Activated T-helper 1 cell treated with Interleukin-2 at 50 U/mL for 16 hours (primary cell): ENCODE results near the gene RET.

Source experiments
- DNase-seq: peaks from one replicate; pipeline ENCODE4 v3.0.0-alpha.2; 2020; ENCODE audit warnings: low read depth

The RET gene

GRCh38 chr10:43076876-43077420 lies at the start of gene RET:
RET (plus strand) TSS chr10:43077069; CDS start chr10:43077259, 190 bp downstream.
- DNase-seq, result no peak

DNA sequence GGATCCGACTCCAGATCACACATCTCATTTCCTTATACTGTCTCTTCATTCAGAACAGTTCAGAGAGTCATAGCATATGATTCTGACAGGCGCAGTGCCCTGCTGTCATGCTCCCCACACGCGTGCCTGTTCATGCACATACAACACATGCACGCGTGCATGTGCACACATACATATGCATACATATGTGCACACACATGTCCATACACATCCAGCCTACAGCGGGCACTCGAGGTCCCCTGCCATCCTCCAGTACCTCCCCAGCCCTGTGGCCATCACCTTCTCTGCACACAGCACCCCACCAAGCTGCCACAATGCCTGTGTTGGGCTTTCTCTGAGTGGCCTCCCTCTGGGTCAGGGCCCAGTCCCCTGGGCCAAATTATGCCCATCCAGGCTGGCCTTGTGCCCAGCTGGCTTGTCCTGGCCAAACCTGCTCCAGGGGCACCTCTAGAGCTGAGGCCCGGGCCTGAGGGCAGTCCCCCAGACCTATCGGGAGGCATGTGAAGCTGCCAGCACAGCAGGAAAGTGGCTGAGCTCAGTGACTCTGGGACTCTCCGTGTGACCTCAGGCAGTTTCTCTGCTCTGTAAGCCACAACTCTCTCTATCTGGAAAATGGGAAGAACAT lies 49.4 kb upstream of the RET start:
- no peak for DNase-seq

DNA sequence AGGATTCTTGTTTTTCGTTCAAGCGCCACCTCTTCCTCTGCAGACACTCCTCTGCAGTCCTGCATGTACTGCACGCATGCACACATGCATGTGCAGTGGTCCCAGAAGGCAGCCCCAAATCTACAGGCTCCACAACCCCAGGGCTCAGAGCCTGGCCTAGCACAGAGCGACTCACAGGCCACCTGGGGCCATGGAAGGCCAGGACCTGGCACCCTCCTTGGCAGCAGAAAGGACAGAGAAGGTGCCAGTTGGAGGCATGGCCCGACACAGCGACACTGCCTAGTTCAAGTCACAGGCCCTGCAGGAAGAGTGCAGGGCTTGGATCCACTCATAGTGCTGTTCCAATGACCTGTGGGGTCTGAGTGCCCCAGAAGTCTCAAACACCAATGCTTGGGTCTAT lies 48.7 kb upstream of the RET start:
- DNase-seq, result no peak

GRCh38 chr10:43029043-43029442 lies 47.8 kb upstream of the RET start:
- no peak for DNase-seq

- DNase-seq, result no peak
These were observed 44.3 kb upstream of the RET start for GRCh38 chr10:43032613-43033012.

GRCh38 chr10:43035800-43036199 lies 41.1 kb upstream of the RET start:
- DNase-seq, result no peak

- DNase-seq, result no peak
These were observed 40.1 kb upstream of the RET start for GRCh38 chr10:43036481-43037428.

GRCh38 chr10:43037440-43037839 lies 39.4 kb upstream of the RET start:
- DNase-seq, result no peak

DNA sequence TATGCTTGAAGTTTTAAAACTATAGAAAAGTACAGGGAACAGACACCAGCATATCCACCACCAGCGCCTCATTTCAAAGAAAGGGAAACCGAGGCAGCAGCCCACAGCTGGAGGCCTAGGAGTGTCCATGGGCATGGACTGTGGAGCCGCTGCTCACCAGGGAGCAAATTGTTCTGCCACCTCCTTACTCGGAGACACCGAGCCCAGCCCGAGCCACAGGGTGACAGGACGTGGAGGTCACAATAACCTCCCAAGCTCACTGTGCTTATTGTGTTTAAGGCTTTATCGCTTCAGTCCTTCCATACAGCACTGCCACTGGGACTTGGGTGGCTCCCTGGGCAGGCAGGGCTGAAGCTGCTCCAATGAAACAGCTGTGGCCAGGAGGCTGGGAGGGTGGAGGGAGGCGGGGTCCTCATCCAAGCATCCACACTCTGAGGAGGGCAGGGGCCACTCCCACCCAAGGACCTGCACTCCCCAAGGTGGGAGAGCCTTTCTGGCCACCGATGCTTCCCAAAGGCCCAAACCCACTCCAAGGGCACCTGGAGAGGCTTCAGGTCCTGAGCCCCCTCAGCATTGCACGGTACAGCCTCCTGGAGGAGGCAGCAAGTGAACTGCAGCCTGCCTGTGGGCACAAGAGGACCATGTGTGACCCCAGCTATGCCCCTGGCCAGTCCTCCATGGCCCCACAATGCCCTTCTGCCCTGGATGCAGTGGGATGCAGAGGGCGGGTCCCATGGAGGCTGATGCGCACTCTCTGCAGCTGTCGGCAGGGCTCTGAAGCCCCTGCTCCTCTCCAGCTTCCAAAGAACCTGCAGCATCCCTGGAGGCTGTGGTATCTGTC lies 38.7 kb upstream of the RET start:
- no peak for DNase-seq

DNA sequence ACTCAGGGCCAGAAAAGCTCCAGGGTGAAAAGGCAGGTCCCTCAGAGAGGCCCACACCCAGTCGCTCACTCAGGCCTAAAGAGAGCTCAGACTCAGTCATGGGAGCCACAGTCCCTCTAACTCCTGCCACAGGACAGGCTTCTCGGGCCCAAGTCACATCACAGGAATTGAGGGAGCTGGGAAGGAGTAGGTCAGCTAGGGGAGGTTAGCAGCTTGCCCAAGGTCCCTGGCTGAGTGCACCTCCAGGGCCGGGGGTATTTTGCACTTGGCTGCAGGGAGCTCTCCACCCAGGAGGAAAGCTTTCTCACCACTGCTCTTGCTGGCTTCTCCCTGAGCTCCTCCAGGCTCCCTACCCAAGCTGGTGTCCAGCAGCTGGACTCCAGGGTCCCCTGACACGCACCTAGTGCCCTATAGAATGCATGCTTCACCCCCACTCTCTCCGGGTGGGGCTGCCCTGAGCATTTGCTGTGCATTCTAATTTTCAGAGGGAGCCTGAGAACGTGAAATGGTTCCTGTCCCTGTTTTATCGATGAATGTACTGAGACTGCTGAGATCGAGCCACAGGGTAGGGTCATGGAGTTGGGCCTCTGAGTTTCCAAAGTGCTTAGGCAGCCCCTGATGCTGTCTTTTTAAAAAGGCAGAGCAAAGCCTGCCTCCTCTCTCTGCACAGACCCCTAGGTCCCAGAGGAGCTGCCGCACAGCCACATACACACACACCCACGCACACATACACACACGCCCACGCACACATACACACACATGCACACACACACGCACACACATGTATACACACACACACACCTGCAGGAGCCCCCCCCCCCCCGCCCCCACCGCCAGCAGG lies 37.9 kb upstream of the RET start:
- DNase-seq, result no peak

DNA sequence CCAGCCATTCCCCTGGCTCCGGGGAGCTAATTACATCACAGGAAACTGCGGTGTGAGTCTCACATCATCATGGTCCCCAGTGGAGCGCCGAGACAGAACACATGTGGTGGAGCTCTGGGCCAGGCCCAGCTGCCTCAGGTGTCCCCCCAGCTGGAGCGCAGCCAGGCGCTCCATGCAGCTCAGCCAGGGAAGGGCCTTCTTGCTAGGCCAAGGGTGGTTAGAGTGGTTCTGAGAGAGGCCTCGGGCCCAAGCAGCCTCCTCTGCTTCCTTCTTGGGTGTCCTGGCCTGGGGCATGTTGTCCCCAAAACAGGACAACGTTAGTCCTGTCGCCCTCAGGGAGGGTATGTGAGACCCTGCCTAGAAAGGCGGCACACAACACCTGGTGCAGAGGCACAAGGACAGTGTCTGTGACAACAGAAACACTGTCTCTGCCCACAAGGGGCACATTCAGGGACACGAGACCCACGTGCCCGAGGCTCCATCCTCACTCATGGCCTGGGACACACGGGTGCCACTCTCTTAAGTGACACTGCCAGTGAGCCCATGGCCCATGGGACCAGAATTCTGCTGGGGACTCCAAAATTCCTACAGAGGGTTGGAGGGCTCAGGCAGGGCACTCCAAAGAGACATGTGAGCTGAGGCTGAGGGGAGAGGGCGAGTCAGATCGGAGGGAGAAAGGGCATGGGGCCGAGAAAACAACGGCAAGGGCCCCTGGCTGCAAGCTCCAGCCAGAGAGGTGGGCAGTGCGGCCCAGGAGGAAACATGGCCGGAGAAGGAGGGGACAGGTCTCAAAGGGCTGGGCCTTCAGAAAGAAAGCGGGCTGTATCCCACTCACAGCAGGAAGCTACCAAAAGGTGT lies 37.0 kb upstream of the RET start:
- no peak for DNase-seq

GRCh38 chr10:43040482-43041256 lies 36.2 kb upstream of the RET start:
- DNase-seq, result no peak

GRCh38 chr10:43041422-43042342 lies 35.2 kb upstream of the RET start:
- no peak for DNase-seq

DNA sequence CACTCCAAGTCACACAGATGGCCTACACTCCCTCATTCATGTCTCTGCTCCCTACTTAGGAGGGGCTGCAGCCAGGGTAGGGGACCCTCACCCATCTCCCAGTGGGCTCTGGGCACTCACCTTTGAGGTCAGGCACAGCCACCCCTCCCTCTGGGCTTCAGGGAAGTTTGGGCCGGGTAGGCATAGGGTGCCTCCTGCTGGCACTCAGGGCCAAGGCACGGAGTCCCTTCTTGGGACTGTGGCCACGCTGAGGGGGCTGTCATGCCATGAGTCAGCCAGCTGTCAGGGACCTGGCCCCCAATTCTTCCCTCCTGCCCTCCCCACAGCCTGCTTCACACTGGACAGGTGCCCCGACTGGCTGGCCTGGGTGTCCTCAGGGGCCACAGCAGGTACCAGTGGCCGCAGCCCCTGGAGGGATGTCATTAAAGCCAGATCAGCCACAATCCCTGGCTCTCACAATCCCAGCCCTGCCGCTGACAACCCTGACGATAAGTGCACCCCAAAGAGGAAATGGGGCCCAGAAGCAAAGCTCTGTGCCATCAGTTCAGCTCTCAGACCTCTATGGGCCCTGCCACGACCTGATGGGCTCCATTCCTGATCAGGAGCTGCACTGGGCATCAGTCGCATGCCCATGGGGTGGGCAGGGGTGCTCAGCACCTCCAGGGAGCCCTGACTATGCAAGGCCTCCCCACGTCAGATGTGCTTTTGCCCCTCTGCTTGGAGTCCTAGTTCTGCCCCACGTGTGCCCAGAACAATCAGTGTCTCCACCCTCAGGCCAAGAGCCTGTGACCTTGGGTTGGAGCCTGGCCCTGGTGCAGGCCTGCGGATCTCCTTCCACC lies 34.1 kb upstream of the RET start:
- no peak for DNase-seq

GRCh38 chr10:43043342-43043772 lies 33.5 kb upstream of the RET start:
- no peak for DNase-seq

DNA sequence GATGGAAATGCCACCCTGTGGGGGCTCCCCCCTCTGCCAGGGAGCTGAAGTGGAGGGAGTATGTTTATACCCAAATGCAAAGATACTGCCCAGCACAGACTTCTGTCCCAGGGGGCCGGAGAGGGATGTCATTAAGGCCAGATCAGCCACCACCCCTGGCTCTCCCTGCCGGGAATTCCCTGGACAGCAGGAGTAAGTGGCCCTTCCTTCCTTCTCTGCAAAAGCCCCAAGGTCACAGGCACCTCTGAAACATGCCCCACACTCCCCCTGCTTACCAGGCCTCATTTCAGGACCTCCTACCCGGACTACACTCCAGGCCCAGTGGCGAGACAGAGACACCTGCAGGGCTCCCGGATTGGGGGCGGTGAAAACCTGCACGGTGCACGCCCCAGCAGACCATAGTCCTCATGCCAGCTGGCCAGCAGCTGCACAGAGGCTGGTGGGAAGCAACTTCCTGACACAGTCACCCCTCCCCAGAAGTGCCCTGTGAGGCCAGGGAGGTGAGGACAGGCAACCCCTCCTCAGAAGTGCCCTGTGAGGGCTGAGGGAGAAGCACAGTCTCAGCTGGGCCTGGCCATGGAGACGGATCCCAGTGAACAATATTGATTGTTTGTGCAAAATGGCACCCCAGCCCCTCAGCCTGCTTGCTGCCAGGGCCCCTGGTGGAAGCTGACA lies 33.0 kb upstream of the RET start:
- no peak for DNase-seq

DNA sequence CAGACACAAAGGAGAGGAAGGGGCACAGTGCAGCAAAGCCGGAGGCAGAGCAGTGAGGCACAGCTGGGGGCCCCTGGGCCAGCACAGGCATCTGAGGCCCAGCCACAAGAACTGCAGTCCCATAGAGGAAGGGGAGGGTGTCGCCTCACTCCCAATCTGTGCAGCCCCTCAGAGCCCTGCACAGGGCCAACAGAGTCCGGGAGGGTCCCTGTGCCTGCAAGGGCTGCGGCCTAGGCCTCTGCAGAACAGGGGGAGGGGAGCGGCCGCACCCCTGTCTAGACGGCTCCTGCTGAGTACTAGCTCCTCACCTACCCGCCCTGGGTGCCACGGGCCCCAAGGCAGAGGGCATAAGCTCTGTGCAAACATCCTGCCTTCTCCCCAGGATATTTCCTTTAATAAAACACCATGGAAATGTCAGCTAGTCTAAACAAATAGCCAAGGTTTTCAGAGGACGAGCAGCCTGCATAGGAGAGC lies 32.4 kb upstream of the RET start:
- DNase-seq, result no peak
